ENCODE measurements around the gene CEBPZOS.
"Not testable (repeated sequence)": the region's sequence is repeated elsewhere in the genome, so short reads cannot be mapped to it uniquely, and the experiment has no call there.

CEBPZOS gene

DNA sequence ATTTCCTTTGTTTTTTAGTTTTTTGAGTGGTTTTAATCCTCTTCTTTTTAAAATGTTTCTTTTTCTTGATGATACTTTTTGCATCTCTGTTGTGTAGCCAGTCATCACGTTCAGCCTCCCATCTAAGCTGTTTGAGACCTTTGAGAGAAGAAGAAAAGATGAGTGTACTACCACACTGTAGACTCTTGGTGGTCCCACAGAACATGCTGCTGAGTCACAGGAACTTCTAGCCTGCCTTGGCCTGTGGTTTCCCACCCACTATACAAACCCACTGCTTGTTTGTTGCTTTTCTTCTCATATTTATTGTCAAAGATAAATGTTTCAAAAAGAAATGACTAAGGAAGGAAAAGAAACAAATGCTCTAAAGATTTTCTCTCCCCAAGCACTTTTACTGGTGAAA, 5.5 kb downstream of the CEBPZOS start:
- no peak overlapping the region for H3K4ac ChIP-seq (ENCODE audit: low read depth, low read length)
- no CpG with 5 or more reads among the region's 1 CpG for WGBS (ENCODE audit: extremely low coverage, insufficient coverage, insufficient read length)
- H2BK12ac ChIP-seq (ENCODE audit: low read length): no peak overlapping the region
- peaks cover 1% of the 10 kb centered on the region for H3K79me1 ChIP-seq (ENCODE audit: low read length)
- H2AK5ac ChIP-seq (ENCODE audit: low read length): no peak overlapping the region
- no peak for DNase-seq
- H3K27me3 ChIP-seq (ENCODE audit: insufficient read depth, low read length): no peaks in the 10 kb centered on the region
- H3K36me3 ChIP-seq (ENCODE audit: control insufficient read depth in 1 of 2, insufficient read depth in 2 of 2, low read length in 2 of 2): peaks cover 13 to 19% of the 10 kb centered on the region in 2 experiments
- H4K8ac ChIP-seq (ENCODE audit: low read depth, low read length): no peak overlapping the region
- H2BK5ac ChIP-seq (ENCODE audit: low read depth, low read length, poor library complexity): no peak overlapping the region
- no peak overlapping the region for H2AFZ ChIP-seq (ENCODE audit: insufficient read depth, low read length, poor library complexity)
- no peak overlapping the region for H3K23ac ChIP-seq (ENCODE audit: low read length)
- H3K9ac ChIP-seq (ENCODE audit: low read length): no peak overlapping the region
- no peak overlapping the region for H3K18ac ChIP-seq (ENCODE audit: low read length)
- H3K4me2 ChIP-seq (ENCODE audit: low read length): no peak overlapping the region
- no peak overlapping the region for H4K91ac ChIP-seq (ENCODE audit: low read depth, low read length)
- H3K79me2 ChIP-seq (ENCODE audit: control insufficient read depth, insufficient read depth, low read length, poor library complexity): peaks cover 1% of the 10 kb centered on the region
- no peak overlapping the region for H4K12ac ChIP-seq (ENCODE audit: low read depth, low read length)
- H3K14ac ChIP-seq (ENCODE audit: low read length): no peak overlapping the region
- H3K4me1 ChIP-seq (ENCODE audit: control insufficient read depth in 1 of 2, insufficient read depth in 2 of 2, low read length in 2 of 2): peaks cover 0 to 2% of the 10 kb centered on the region in 2 experiments
- no peaks in the 10 kb centered on the region for H3K9me3 ChIP-seq (ENCODE audit: insufficient read depth, low read depth, low read length)
- H2BK120ac ChIP-seq (ENCODE audit: insufficient read depth, low read length, poor library complexity): no peak overlapping the region
- H3K27ac ChIP-seq (ENCODE audit: low read depth, low read length): no peak overlapping the region
- no peak overlapping the region for H3K4me3 ChIP-seq (ENCODE audit: low read depth, low read length)

DNA sequence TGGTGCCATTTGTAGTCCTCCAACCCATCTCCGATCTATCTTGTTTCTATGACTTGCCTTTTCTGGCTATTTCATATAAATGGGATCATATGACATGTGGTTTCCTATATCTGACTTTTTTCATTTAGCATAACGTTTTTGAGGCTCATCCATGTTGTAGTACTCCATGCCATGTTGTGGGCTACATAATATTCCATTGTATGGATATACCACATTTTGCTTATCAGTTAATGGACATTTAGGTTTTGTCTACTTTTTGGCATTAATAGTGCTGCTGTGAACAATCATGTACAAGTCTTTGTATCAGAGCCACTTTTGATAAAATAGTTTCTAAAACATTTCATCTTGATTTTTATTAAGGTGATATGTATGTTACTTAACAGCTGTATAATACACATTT, 7.4 kb downstream of the CEBPZOS start:
- Histone ChIP-seq H4K91ac (ENCODE audit: low read depth, low read length) (no peak overlapping the region), H2BK12ac (ENCODE audit: low read length) (no peak overlapping the region), H3K36me3 (ENCODE audit: control insufficient read depth in 1 of 2, insufficient read depth in 2 of 2, low read length in 2 of 2) (peaks cover 13 to 19% of the 10 kb centered on the region in 2 experiments), H3K4me3 (ENCODE audit: low read depth, low read length) (no peak overlapping the region), H2AK5ac (ENCODE audit: low read length) (no peak overlapping the region), H3K79me1 (ENCODE audit: low read length) (no peaks in the 10 kb centered on the region), H3K4ac (ENCODE audit: low read depth, low read length) (no peak overlapping the region), H3K27me3 (ENCODE audit: insufficient read depth, low read length) (no peaks in the 10 kb centered on the region), H3K9me3 (ENCODE audit: insufficient read depth, low read depth, low read length) (no peaks in the 10 kb centered on the region), H3K9ac (ENCODE audit: low read length) (no peak overlapping the region), H4K8ac (ENCODE audit: low read depth, low read length) (no peak overlapping the region), H3K23ac (ENCODE audit: low read length) (no peak overlapping the region), H3K18ac (ENCODE audit: low read length) (no peak overlapping the region), H3K79me2 (ENCODE audit: control insufficient read depth, insufficient read depth, low read length, poor library complexity) (no peaks in the 10 kb centered on the region), H3K4me2 (ENCODE audit: low read length) (no peak overlapping the region), H3K14ac (ENCODE audit: low read length) (no peak overlapping the region), H3K4me1 (ENCODE audit: control insufficient read depth in 1 of 2, insufficient read depth in 2 of 2, low read length in 2 of 2) (peaks cover 0 to 2% of the 10 kb centered on the region in 2 experiments), H4K12ac (ENCODE audit: low read depth, low read length) (no peak overlapping the region), H2BK120ac (ENCODE audit: insufficient read depth, low read length, poor library complexity) (no peak overlapping the region), H3K27ac (ENCODE audit: low read depth, low read length) (no peak overlapping the region), H2BK5ac (ENCODE audit: low read depth, low read length, poor library complexity) (no peak overlapping the region), H2AFZ (ENCODE audit: insufficient read depth, low read length, poor library complexity) (no peak overlapping the region)
- no peak for DNase-seq
- no CpG with 5 or more reads among the region's 2 CpGs for WGBS (ENCODE audit: extremely low coverage, insufficient coverage, insufficient read length)

DNA sequence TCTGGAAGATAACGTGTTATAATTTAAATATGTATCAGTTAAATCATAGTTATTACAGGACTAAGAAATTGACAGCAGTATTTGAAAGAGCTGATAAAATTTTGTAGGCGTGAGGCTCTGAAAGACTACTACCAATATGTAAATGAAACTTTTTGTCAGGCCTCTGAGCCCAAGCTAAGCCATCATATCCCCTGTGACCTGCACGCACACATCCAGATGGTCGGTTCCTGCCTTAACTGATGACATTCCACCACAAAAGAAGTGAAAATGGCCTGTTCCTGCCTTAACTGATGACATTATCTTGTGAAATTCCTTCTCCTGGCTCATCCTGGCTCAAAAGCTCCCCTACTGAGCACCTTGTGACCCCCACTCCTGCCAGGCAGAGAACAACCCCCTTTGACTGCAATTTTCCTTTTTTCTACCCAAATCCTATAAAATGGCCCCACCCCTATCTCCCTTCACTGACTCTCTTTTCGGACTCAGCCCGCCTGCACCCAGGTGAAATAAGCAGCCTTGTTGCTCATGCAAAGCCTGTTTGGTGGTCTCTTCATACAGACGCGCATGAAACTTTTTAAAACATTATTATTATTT, 8.9 kb downstream of the CEBPZOS start:
- WGBS (ENCODE audit: extremely low coverage, insufficient coverage, insufficient read length): no CpG with 5 or more reads among the region's 8 CpGs
- not testable (repeated sequence) for H3K27me3 ChIP-seq (ENCODE audit: insufficient read depth, low read length); H3K79me1 ChIP-seq (ENCODE audit: low read length); H4K8ac ChIP-seq (ENCODE audit: low read depth, low read length); H3K4ac ChIP-seq (ENCODE audit: low read depth, low read length); H2BK5ac ChIP-seq (ENCODE audit: low read depth, low read length, poor library complexity); H3K4me1 ChIP-seq (ENCODE audit: control insufficient read depth in 1 of 2, insufficient read depth in 2 of 2, low read length in 2 of 2); H4K91ac ChIP-seq (ENCODE audit: low read depth, low read length); H3K9me3 ChIP-seq (ENCODE audit: insufficient read depth, low read depth, low read length); H2BK12ac ChIP-seq (ENCODE audit: low read length); H3K14ac ChIP-seq (ENCODE audit: low read length); H3K18ac ChIP-seq (ENCODE audit: low read length); H2AK5ac ChIP-seq (ENCODE audit: low read length); H3K79me2 ChIP-seq (ENCODE audit: control insufficient read depth, insufficient read depth, low read length, poor library complexity); H2BK120ac ChIP-seq (ENCODE audit: insufficient read depth, low read length, poor library complexity); H3K23ac ChIP-seq (ENCODE audit: low read length); H3K4me2 ChIP-seq (ENCODE audit: low read length); H3K4me3 ChIP-seq (ENCODE audit: low read depth, low read length); H3K27ac ChIP-seq (ENCODE audit: low read depth, low read length); DNase-seq; H3K9ac ChIP-seq (ENCODE audit: low read length); H4K12ac ChIP-seq (ENCODE audit: low read depth, low read length); H2AFZ ChIP-seq (ENCODE audit: insufficient read depth, low read length, poor library complexity)
- peaks cover 13 to 19% of the 10 kb centered on the region in 2 experiments for H3K36me3 ChIP-seq (ENCODE audit: control insufficient read depth in 1 of 2, insufficient read depth in 2 of 2, low read length in 2 of 2)

- no peak overlapping the region for H2AK5ac ChIP-seq (ENCODE audit: low read length)
- H2BK12ac ChIP-seq (ENCODE audit: low read length): no peak overlapping the region
- no peak overlapping the region for H3K4me2 ChIP-seq (ENCODE audit: low read length)
- H4K91ac ChIP-seq (ENCODE audit: low read depth, low read length): no peak overlapping the region
- H3K36me3 ChIP-seq (ENCODE audit: control insufficient read depth in 1 of 2, insufficient read depth in 2 of 2, low read length in 2 of 2): peaks cover 11 to 14% of the 10 kb centered on the region in 2 experiments
- no peak overlapping the region for H3K18ac ChIP-seq (ENCODE audit: low read length)
- no peak overlapping the region for H2BK120ac ChIP-seq (ENCODE audit: insufficient read depth, low read length, poor library complexity)
- H3K4ac ChIP-seq (ENCODE audit: low read depth, low read length): no peak overlapping the region
- H3K23ac ChIP-seq (ENCODE audit: low read length): no peak overlapping the region
- H3K79me2 ChIP-seq (ENCODE audit: control insufficient read depth, insufficient read depth, low read length, poor library complexity): no peaks in the 10 kb centered on the region
- H4K12ac ChIP-seq (ENCODE audit: low read depth, low read length): no peak overlapping the region
- WGBS (ENCODE audit: extremely low coverage, insufficient coverage, insufficient read length): no CpG with 5 or more reads among the region's 5 CpGs
- no peak overlapping the region for H3K4me3 ChIP-seq (ENCODE audit: low read depth, low read length)
- no peak overlapping the region for H4K8ac ChIP-seq (ENCODE audit: low read depth, low read length)
- no peak overlapping the region for H2AFZ ChIP-seq (ENCODE audit: insufficient read depth, low read length, poor library complexity)
- no peaks in the 10 kb centered on the region for H3K79me1 ChIP-seq (ENCODE audit: low read length)
- H2BK5ac ChIP-seq (ENCODE audit: low read depth, low read length, poor library complexity): no peak overlapping the region
- no peaks in the 10 kb centered on the region for H3K27me3 ChIP-seq (ENCODE audit: insufficient read depth, low read length)
- no peaks in the 10 kb centered on the region for H3K9me3 ChIP-seq (ENCODE audit: insufficient read depth, low read depth, low read length)
- H3K9ac ChIP-seq (ENCODE audit: low read length): no peak overlapping the region
- H3K27ac ChIP-seq (ENCODE audit: low read depth, low read length): no peak overlapping the region
- no peak overlapping the region for H3K14ac ChIP-seq (ENCODE audit: low read length)
- H3K4me1 ChIP-seq (ENCODE audit: control insufficient read depth in 1 of 2, insufficient read depth in 2 of 2, low read length in 2 of 2): peaks cover 0 to 2% of the 10 kb centered on the region in 2 experiments
- no peak for DNase-seq
These were observed 9.5 kb downstream of the CEBPZOS start for GRCh38 chr2:37205689-37206341.

Data from trophoblast cell (in vitro differentiated cells and primary cell).